ENCODE results near the gene TMEM143. TPM values are rescaled to one million over a fixed set of nuclear protein-coding genes. Genes with fewer than 3 reads are reported as not detected.

Gene TMEM143
- total and polyA plus RNA-seq, 2 donors (not counting 3 experiments of a cell fraction or from before 2014, with no cell fraction given): 5.4 to 7.3 TPM

- Histone ChIP-seq H3K27me3 (ENCODE audit: control insufficient read depth in 2 of 2, insufficient read depth in 2 of 2, low read length in 2 of 2) (no peaks in the 10 kb centered on the region), H3K9me3 (replicated peaks; ENCODE audit: control insufficient read depth, insufficient read depth, low read length) (no peaks in the 10 kb centered on the region), H3K4me1 (ENCODE audit: control insufficient read depth, extremely low read depth, insufficient read depth, low read length) (no peaks in the 10 kb centered on the region), H3K9ac (replicated peaks; ENCODE audit: extremely low read depth, insufficient read depth, low read length) (no peak overlapping the region), H3K79me2 (ENCODE audit: control insufficient read depth, insufficient read depth, low read length) (no peaks in the 10 kb centered on the region), H3K4me2 (ENCODE audit: insufficient read depth, low read length) (no peak overlapping the region), H2AFZ (ENCODE audit: low read depth, low read length) (no peak overlapping the region), H4K20me1 (replicated peaks; ENCODE audit: control insufficient read depth, extremely low read depth, insufficient read depth, low read length) (no peaks in the 10 kb centered on the region), H3K4me3 (replicated peaks in 1 of 3; ENCODE audit: insufficient read depth in 1 of 3, low read depth in 1 of 3, low read length in 3 of 3) (no peak overlapping the region), H3K27ac (ENCODE audit: insufficient read depth, low read depth, low read length) (no peak overlapping the region), H3K36me3 (ENCODE audit: control insufficient read depth in 2 of 2, extremely low read depth in 1 of 2, insufficient read depth in 2 of 2, low read length in 2 of 2) (no peaks in the 10 kb centered on the region), H3K9me1 (replicated peaks; ENCODE audit: control insufficient read depth, extremely low read depth, insufficient read depth, low read length) (no peaks in the 10 kb centered on the region)
- CTCF ChIA-PET: interaction anchor here (0.6 to 2.8 kb wide), 26 partner anchors 10 to 258 kb away, joined by 3 to 29 read pairs (median 4); partner anchors contain the start of genes GRWD1, KDELR1, SYNGR4 and TMEM143
- dilution Hi-C loops (cut with MboI; ENCODE audit: extremely low pct_ligation_motif_present, low sequenced_read_pairs) (no loop called here), intact Hi-C loops (cut with micrococcal nuclease) (no loop called here)
- no peak for FAIRE-seq
- TF ChIP-seq GATA2 (IDR thresholded peaks at IDR 0.05; ENCODE audit: insufficient read depth, insufficient read length, low read depth, low read length) (no peak), MYC (IDR thresholded peaks at IDR 0.05; ENCODE audit: low read depth, low read length) (no peak), POLR2AphosphoS5 (IDR thresholded peaks at IDR 0.05; ENCODE audit: insufficient read depth, low read depth, low read length) (no peak), FOS (IDR thresholded peaks at IDR 0.05; ENCODE audit: borderline replicate concordance, insufficient read depth, low read length) (no peak), JUN (IDR thresholded peaks at IDR 0.05; ENCODE audit: borderline replicate concordance, insufficient read depth, insufficient read length, low read depth) (no peak), MAX (IDR thresholded peaks at IDR 0.05; ENCODE audit: insufficient read depth, insufficient read length) (no peak), EZH2 (IDR thresholded peaks at IDR 0.05; ENCODE audit: borderline replicate concordance, low read depth, low read length, severe bottlenecking) (no peak), POLR2A (IDR thresholded peaks at IDR 0.05; ENCODE audit: low read depth, low read length) (no peak)
- TF ChIP-seq, protein P1, sequence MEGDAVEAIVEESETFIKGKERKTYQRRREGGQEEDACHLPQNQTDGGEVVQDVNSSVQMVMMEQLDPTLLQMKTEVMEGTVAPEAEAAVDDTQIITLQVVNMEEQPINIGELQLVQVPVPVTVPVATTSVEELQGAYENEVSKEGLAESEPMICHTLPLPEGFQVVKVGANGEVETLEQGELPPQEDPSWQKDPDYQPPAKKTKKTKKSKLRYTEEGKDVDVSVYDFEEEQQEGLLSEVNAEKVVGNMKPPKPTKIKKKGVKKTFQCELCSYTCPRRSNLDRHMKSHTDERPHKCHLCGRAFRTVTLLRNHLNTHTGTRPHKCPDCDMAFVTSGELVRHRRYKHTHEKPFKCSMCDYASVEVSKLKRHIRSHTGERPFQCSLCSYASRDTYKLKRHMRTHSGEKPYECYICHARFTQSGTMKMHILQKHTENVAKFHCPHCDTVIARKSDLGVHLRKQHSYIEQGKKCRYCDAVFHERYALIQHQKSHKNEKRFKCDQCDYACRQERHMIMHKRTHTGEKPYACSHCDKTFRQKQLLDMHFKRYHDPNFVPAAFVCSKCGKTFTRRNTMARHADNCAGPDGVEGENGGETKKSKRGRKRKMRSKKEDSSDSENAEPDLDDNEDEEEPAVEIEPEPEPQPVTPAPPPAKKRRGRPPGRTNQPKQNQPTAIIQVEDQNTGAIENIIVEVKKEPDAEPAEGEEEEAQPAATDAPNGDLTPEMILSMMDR (IDR thresholded peaks at IDR 0.05; ENCODE audit: extremely low read depth in 1 of 2, insufficient read depth in 1 of 2, low read depth in 1 of 2, low read length in 2 of 2): no peak
- DNase-seq (ENCODE audit: low read depth, low spot score): no peak
- BruUV-seq (replicated peaks): no TSS peak
- POLR2A ChIA-PET: no interaction called here
These were observed 12.9 kb downstream of the TMEM143 start for GRCh38 chr19:48350856-48351255.
